SU-DHL-6 (cell line): ENCODE data around the gene LZTS2.

Experiments used
- H2AFZ ChIP-seq: fragments of 200-600 bp; sonication (generic); 2 replicates; pipeline ENCODE4 v1.6.1; 2014; ENCODE audit warnings: low read depth, mild to moderate bottlenecking, moderate library complexity, mixed read lengths, antibody characterized with exemption, low read length; ENCODE audit not compliant: severe bottlenecking
- H3F3A ChIP-seq: fragments of 200-600 bp; shearing (Covaris generic); 2 replicates; pipeline ENCODE4 v1.6.0; 2016; ENCODE audit warnings: antibody characterized with exemption, mild to moderate bottlenecking; ENCODE audit not compliant: insufficient read depth
- H3K27ac ChIP-seq: fragments of 200-600 bp; sonication (generic); 2 replicates; pipeline ENCODE4 v1.5.1; 2016; ENCODE audit warnings: low read depth, mild to moderate bottlenecking, low read length, moderate library complexity, mixed read lengths
- H3K27me3 ChIP-seq: fragments of 200-600 bp; sonication (generic), shearing (Covaris generic); 2 replicates; pipeline ENCODE4 v1.6.0; 2014; ENCODE audit warnings: mild to moderate bottlenecking, low read length
- H3K36me3 ChIP-seq: fragments of 200-600 bp; sonication (generic); 2 replicates; pipeline ENCODE4 v1.6.1; 2014; ENCODE audit warnings: mild to moderate bottlenecking, low read length, mixed read lengths
- H3K4me2 ChIP-seq: fragments of 300-600, 200-600 bp; shearing (Covaris generic), sonication (generic); 2 replicates; pipeline ENCODE4 v1.6.0; 2014; ENCODE audit warnings: low read length, low read depth, mild to moderate bottlenecking; ENCODE audit not compliant: poor library complexity, severe bottlenecking
- H3K4me3 ChIP-seq: fragments of 200-600 bp; sonication (generic); 2 replicates; pipeline ENCODE4 v1.5.1; 2014; ENCODE audit warnings: antibody characterized with exemption, low read length, mild to moderate bottlenecking, mixed read lengths; ENCODE audit not compliant: insufficient read depth, poor library complexity, severe bottlenecking
- H3K79me2 ChIP-seq: fragments of 200-600 bp; sonication (generic); 2 replicates; pipeline ENCODE4 v1.6.1; 2014; ENCODE audit warnings: mild to moderate bottlenecking, low read length, moderate library complexity; ENCODE audit not compliant: insufficient read depth
- H3K9ac ChIP-seq: fragments of 200-600 bp; sonication (generic); 2 replicates; pipeline ENCODE4 v1.7.0; 2014; ENCODE audit warnings: mild to moderate bottlenecking, low read length
- H3K9me2 ChIP-seq: fragments of 200-600 bp; sonication (generic); replicated peaks from 2 replicates; pipeline ENCODE4 v1.6.1; 2014; ENCODE audit warnings: low read length; ENCODE audit not compliant: insufficient read depth
- H3K9me3 ChIP-seq: fragments of 200-600 bp; sonication (generic); 2 replicates; pipeline ENCODE4 v1.6.1; 2014; ENCODE audit warnings: low read length, mixed read lengths; ENCODE audit not compliant: insufficient read depth
- H4K20me1 ChIP-seq: fragments of 200-600 bp; sonication (generic); 2 replicates; pipeline ENCODE4 v1.6.1; 2014; ENCODE audit warnings: low read depth, mild to moderate bottlenecking, antibody characterized with exemption, low read length, moderate library complexity, mixed read lengths
- CTCF ChIP-seq: fragments of 200-600 bp; sonication (generic); IDR thresholded peaks from one replicate; pipeline ENCODE4 v1.5.1; 2017; ENCODE audit warnings: antibody characterized with exemption, mild to moderate bottlenecking, low read length, moderate library complexity; ENCODE audit not compliant: insufficient read depth, poor library complexity, severe bottlenecking
- EZH2phosphoT487 ChIP-seq: fragments of 200-600 bp; sonication (generic), shearing (Covaris generic); conservative IDR thresholded peaks from 2 replicates; pipeline ENCODE4 v1.6.1; 2018; ENCODE audit warnings: mild to moderate bottlenecking, antibody characterized with exemption, low read length, moderate library complexity, mixed read lengths

LZTS2 gene

DNA sequence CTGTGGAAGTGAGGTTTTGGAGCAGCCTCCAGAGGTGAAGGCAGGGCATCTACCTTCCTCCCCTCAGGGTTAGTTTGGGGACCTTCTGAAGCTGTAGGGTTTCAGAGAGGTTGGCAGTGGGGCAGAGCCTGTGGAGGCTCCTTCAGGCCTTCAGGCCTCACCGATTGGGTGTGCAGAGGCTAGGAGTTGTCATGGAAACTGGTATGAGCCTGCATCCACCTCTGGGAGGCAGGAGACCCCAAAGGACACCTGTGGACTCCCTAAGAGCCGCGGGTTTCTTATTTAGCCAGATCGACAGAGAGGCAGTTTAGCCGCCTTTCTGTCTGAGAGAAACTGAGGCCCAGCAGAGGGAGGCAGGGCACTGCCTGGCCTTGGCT, 2.0 kb downstream of the LZTS2 start:
- Histone ChIP-seq H3K36me3 (no peaks in the 10 kb centered on the region), H3F3A (peaks cover 11% of the 10 kb centered on the region), H3K9me3 (no peaks in the 10 kb centered on the region), H4K20me1 (no peaks in the 10 kb centered on the region), H3K79me2 (no peaks in the 10 kb centered on the region), H3K27ac (no peak overlapping the region), H3K4me2 (no peak overlapping the region), H3K4me3 (no peak overlapping the region), H3K9ac (no peak overlapping the region), H2AFZ (no peak overlapping the region), H3K9me2 (no peaks in the 10 kb centered on the region), H3K27me3 (no peaks in the 10 kb centered on the region)
- TF ChIP-seq CTCF (no peak), EZH2phosphoT487 (no peak)

DNA sequence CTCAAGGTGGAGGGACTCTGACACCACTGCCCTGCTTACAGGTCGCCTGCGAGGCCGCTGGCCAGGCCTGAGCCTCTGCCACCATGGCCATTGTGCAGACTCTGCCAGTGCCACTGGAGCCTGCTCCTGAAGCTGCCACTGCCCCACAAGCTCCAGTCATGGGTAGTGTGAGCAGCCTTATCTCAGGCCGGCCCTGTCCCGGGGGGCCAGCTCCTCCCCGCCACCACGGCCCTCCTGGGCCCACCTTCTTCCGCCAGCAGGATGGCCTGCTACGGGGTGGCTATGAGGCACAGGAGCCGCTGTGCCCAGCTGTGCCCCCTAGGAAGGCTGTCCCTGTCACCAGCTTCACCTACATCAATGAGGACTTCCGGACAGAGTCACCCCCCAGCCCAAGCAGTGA, 2.8 kb downstream of the LZTS2 start:
- Histone ChIP-seq H3K4me2 (no peak overlapping the region), H2AFZ (no peak overlapping the region), H3K79me2 (no peaks in the 10 kb centered on the region), H3F3A (peaks cover 8% of the 10 kb centered on the region), H4K20me1 (no peaks in the 10 kb centered on the region), H3K9ac (no peak overlapping the region), H3K36me3 (no peaks in the 10 kb centered on the region), H3K27ac (no peak overlapping the region), H3K9me2 (no peaks in the 10 kb centered on the region), H3K27me3 (no peaks in the 10 kb centered on the region), H3K4me3 (no peak overlapping the region), H3K9me3 (no peaks in the 10 kb centered on the region)
- no peak for TF ChIP-seq EZH2phosphoT487
- TF ChIP-seq CTCF = no peak

- no peaks in the 10 kb centered on the region for H3K27me3 ChIP-seq
- H3K4me2 ChIP-seq = no peak overlapping the region
- H3K36me3 ChIP-seq = no peaks in the 10 kb centered on the region
These were observed 4.1 kb downstream of the LZTS2 start for GRCh38 chr10:101003639-101004206.

More at GRCh38 chr10:101003639-101004206, 4.1 kb downstream of the LZTS2 start:
- Histone ChIP-seq H3K9me2 (no peaks in the 10 kb centered on the region), H4K20me1 (no peaks in the 10 kb centered on the region), H3F3A (peaks cover 2% of the 10 kb centered on the region), H2AFZ (no peak overlapping the region), H3K4me3 (no peak overlapping the region), H3K79me2 (no peaks in the 10 kb centered on the region), H3K27ac (no peak overlapping the region), H3K9me3 (no peaks in the 10 kb centered on the region), H3K9ac (no peak overlapping the region)
- TF ChIP-seq CTCF = no peak
- no peak for TF ChIP-seq EZH2phosphoT487
